GM21786 (cell line): ENCODE data around the gene OSBPL7.
A peak's percentile ranks its signal among the peaks of the same experiment; 100 is the strongest.

Experiments used
- ATAC-seq: cut with Tn5 transposase; IDR thresholded peaks from one replicate; pipeline ENCODE4 v1.9.1; 2021; ENCODE audit not compliant: unreplicated experiment

Gene OSBPL7

DNA sequence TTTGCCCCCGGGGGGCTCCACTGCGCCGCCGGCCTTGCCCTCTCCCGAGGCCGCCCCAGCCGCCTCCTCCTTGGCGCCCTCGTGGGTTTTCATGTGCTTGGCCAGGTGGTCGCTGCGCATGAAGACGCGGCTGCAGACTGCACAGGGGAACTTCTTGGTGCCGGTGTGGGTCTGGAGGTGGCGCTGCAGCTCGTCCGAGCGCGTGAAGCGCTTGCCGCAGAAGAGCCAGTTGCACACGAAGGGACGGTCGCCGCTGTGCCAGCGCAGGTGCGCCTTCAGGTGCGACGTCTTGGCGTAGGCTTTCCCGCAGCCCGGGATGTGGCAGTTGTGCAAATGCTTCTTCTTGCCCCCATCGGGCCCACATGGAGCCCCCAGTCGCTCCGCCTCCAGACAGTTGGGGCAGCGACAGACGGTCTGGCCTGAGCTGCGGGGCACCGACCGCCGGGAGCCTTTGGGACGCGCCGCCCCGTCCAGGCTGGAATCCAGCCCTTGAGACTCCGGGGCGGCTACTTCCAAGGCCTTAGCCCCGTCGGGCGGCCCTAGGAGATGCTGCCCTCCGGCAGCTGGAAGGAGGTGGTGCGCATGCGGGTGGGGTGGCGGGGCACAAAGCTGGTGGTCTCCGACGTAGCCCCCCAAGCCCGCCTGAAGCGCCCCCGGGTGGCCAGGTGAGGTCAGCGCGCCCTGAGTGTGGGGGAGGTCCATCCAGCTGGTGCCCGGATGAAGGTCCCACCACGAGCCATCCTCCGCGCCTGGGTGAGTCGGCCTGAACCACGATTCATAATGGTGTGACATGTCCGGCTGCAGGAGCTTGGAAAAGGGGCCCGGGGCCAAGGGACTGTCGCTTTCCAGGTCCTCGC, 26.0 kb upstream of the OSBPL7 start:
- ATAC-seq = no peak

DNA sequence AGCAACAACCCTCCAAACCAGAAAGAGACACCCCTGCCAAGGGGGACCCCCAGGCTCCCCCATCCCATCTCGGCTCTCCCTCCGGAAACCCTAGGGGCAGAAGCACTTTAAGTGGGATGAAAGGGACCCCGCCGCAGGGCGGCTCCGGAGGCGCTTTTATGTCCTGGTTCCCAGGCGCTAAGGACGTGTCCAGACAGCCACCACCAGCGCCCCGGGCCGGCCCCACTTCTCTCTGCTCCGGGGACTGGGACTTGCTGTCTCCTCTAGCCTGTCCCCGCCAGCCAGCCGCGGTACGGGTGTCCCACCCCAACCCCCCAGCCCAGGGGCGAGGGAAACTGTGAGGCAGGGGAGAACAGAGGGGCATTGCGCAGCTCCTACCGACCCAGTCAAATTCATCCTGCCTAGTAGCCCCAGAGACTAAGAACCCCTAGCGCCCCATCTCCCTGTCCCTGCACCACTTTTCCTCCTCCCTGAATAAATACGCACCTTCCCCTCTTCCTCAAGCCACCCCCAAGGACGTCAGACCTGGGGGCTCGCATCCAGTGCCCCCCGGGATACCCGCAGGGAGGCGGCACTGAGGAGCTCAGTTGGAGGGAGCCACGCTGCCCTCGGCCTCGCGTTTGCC, 25.2 kb upstream of the OSBPL7 start:
- no peak for ATAC-seq

DNA sequence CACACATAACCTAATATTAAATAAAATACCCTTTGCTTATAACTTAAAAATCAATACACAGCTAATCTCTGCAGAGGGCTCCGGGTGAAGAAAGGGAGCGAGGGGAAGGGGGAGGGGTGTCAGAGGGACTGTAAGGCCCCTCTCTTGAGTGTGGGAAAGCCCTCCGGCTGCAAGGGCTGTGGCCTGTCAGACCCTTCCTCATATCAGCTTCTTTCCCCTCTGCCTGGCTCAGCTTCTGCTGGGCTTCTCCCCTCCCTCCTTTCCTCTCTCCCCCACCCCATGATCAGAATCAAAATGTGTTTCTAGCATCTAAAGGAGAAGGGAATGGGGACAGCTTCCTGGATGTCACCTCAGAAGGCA, 24.1 kb upstream of the OSBPL7 start:
- no peak for ATAC-seq

DNA sequence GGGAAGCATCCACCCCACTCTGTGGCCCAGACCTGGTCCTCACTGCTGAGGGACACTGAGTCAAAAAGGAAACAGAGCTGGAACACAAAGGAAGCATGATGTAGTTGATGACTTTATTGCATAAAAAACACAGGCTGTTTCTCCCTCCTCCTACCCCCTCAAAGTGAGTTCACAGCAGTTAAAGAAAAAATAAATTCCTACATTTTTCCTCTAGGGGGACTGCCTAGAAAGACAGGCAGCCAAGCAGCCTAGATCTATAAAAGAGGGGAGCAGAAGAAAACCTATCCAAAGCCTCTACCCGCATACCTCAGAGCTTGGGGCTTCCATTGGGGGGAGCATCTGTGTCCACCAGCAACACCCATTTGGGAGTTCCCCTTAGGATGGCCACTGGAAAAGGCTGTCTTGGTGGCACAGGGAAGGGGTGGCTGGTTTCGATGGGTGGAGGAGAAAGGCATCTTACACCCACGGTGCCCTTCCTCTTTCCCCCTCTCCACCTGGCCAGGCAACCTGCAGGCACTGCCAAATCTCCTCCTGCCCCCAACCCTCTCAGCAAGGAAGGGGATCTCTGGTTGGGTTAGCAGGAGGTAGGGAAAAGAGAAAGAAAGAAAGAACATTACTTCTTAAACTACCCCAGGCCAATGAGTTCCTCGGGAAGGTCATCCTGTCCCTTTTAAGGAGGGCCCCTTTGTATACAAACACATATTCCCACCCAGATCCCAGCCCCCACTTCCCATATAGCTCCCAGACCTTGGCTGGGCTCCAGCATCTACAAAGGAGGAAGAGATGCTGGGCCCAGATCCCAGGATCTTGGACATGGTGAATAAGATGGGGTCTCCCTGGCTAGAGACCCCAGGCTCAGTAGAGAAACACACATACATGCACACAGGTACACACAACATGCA, 23.5 kb upstream of the OSBPL7 start:
- no peak for ATAC-seq

DNA sequence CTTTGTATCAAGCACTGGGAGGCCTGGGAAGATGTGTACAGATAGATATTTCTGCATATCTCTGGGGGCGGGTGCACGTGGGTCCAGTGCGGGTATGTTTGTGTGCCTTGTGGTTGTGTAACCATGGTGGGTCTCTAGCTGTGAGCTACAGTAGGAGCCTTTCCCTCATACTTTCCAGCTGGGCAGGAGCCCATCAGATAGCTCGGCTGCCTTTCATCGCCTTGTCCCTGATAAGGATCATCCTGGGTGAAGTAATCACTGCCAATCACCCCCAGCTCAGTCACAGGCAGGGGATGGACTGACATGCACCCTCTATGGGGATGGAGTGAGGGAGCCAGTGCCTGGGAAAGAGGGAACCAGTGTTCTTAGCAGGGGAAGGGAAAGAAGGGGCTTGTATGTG, 22.6 kb upstream of the OSBPL7 start:
- no peak for ATAC-seq

DNA sequence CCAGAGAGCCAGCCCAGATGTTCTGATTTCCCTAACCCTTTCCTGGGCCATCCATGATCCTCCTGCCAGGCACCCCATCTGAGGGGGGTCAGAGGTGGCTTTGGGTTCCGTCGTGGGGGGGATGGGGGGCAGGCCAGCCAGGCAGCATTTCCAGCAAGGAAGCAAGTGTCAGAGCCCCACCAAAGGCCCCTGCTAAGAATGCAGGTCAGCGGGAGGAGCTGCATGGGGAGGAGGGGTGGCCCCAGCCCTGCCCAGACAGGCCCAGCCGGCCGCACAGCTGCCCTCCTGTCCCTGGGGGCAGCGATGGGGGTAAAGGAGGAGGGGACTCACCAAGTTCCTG, 21.8 kb upstream of the OSBPL7 start:
- ATAC-seq = no peak

DNA sequence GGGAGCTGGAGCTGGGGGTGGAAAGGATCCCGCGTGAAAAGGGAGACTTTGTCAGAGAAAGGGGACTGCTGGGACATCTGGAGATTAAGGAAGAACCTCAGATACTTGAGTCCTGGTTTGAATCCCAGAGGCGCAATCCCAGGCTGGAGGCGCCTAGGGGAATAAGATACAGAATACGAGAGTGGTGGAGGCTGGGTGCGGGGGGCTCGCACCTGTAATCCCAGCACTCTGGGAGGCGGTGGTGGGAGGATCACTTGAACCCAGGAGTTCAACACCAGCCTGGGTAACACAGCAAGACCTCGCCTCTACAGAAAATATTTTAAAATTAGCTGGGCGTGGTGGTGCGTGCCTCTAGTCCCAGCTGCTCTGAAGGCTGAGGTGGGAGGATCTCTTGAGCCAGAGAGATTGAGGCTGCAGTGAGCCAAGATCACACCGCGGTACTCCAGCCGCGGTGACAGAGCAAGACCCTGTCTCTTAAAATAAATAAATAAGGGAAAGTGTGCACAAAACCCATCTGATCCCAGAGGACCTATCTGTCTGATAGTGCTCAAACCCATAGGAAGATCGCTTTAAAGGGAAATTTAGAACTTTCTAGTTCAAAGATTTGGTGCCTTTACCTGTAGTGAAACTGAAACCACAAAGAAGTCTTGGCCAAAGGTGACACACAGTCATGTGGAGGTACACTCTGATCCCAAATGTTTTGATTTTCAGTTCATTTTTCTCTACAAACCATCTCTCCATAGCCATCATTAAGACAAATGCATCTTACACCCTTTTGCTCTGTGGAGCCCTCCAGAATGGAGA, 20.1 kb upstream of the OSBPL7 start:
- ATAC-seq = no peak

DNA sequence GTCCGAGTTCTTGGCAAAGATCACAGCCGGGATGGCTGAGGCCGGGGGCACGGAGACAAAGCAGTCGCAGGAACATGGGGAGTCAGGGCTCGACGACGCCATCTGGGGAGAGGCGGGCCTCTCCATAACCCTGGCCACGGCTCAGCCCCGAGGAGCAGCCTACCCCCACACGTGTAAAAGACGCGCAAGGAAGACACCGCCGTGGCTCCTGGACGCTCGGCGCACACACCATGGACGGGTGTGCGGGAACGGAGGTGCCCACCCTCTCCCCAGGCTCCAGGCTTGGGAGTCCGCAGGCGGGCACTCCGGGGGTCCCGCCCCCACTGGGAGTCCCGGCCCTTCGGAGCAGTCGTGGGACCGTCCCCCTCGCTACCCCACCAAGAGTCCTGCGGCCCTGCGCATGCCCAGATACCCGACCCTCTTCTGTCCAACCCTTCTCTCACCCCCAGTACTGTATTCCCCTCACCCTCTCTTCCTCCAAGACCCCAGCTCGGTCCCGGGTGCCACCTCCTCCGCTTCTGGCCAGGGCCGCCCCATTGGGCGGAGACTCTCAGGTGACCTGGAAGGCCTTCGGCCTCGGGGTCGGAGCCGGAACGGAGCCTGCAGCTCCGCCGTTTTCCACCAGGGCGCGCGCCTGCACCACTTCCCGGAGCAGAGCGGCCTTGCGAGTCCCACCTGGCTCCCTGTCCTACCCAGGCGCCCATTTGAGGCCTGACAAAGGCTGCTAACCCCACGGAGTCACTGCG, 19.3 kb upstream of the OSBPL7 start, which contains the start of gene SCRN2:
TSS of gene SCRN2 (minus strand) at position 532 of the 746 bp plus-strand sequence. CDS start at position 102, 430 bp downstream.
- ATAC-seq = peak; percentile 85

DNA sequence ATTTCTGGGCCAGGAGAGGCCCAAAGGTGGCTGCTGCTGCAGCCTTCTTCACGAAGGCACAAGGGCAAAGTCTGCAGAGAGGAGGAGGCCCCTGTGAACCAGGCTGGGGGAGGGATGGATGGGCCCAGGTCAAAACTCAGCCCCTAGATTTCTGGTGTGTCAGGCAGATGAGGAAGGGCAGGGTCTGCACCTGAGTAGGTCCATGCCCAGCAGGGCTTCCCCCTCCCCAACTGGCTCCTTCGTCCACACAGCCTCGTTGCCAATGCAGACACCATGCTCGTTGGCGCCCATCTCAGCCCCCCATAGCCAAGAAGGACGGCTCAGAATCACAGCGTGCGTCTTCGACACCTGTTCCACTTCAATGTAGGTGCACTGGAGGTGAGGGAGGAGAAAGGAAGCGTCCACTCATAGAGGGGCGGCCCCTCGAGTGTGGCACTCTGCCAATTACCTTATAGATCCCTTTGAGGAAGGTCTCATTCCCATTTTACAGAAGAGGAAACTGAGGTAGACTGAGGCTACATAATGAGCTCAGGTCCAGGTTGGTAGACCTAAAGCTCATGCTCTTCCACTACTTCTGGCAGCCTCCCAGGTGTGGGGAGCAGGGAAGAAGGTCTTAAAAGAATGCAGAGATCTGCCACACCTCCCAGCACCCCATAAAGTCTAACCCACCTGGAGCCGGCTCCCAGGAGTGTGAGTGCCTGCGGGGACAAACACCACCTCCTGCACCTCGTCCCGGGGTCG, 18.6 kb upstream of the OSBPL7 start:
- ATAC-seq = no peak

DNA sequence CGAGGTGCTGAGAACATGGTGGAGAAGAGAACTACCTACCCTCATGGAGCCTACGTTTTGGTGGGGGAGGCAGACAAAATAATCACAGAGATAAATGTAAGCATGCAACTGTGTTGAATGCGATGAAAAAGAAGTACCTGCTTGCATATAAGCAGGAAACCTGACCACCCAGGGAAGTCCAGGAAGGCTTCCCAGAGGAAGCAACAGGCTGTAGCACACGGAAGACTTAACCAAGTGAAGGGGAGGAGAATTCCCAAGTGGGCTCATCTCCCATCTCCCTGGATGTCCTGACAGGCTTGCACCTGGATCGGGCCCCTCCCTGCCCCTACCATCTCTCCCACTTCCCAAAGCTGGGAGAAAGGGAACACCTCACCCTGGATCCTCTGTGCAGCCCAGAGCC, 17.5 kb upstream of the OSBPL7 start:
- ATAC-seq = no peak

DNA sequence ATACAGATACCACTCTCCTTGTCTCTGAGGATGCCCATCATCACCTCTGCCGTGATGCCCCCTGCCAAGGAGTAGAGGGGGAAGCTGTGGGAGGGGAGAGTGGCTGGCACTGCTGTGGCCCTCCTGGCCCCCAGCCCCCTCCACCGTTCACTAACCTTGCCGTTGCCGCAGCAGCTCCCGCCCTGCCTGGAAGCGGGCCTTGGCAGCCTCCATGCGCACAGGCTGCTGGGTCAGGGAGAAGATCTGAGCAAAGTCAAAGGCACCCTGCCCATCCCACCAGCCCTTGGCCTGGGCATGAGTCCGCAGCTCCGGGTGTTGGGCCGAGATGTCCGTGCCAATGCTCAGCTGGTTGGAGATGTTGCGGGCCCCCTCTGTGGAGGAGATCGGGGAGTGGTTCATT, 17.0 kb upstream of the OSBPL7 start:
- no peak for ATAC-seq

DNA sequence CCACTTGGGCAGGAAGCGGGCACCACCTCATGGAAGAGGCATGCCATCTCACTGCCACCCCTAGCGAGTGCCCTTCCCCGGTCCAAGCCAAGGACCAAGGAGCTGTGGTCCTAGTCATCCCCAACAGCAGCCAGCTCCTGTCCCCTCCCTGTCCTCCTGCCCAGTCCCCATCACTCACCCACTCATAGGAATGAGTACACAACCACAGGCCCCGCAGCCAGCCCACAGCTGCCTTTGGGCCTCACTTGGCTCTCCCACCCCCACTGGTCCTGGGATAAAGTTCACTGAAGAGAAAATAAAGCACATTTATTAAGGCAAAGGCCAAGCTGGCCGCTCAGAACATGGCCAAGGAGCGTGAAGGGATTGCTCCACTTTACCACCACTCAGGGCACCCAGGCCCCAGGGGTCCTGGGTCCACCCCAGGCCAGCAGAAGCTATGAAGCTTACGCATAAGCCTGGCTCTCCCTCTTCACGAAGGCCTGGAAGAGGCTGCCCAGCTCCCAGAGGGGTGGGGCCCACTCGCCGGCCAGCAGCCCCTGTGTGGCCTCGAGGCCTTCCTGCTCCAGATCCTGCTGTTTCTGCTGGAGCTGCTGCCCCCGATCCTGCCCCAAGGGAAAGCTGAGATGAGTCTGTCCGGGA, 15.9 kb upstream of the OSBPL7 start:
- ATAC-seq = no peak

DNA sequence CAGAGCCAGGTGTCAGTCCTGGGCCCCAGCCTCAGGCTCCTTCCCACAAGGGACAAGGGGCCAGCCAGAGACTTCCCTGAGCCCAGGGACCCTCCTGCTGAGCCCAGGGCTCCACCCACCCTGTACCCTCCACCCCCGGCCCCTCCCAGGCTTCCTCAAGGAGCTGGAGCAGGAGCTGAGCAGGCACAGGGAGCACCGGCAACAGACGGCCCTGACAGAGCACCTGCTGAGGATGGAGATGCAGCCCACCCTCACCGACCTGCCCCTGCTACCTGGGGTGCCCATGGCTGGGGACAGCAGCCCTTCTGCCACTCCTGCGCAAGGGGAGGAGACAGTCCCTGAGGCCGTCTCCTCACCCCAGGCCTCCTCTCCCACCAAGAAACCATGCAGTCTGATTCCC, 15.0 kb upstream of the OSBPL7 start:
- ATAC-seq = no peak

DNA sequence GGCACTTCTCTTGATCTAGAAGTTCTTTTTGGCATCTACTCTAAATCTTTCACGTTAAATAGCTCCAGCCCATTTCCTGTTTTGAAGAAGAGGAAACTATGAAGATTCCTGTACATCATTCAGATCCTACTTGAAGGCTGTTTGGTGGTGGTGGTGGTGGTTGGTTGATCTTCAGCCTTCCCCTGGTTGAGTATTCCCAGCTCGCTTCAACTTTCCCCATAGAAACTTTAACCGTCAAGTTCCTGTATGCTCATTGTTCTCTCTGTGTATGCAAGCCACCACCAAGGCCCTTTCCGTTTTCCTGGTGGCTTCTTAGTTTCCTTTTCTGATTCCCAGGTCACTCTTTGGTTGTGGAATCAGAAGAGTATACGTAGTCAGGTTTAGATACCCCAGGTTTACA, 13.2 kb upstream of the OSBPL7 start:
- no peak for ATAC-seq

DNA sequence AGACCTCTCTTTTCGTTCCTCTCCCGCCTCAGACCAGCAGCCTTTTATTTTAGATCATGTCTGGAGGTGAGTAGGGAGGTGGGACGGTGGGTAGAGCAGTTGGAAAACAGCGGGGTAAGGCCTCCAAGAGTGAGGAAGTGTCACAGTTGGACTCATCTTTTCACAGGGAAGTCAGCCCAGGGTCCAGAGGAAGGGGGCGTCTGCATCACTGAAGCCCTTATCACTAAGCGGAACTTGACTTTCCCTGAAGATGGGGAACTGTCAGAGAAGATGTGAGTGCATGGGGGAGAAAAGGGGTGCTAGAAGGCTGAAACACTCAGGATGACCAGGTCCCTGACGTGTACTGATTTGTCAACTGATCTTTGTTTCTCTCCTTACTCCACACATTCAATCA, 10.3 kb upstream of the OSBPL7 start:
- ATAC-seq = no peak

DNA sequence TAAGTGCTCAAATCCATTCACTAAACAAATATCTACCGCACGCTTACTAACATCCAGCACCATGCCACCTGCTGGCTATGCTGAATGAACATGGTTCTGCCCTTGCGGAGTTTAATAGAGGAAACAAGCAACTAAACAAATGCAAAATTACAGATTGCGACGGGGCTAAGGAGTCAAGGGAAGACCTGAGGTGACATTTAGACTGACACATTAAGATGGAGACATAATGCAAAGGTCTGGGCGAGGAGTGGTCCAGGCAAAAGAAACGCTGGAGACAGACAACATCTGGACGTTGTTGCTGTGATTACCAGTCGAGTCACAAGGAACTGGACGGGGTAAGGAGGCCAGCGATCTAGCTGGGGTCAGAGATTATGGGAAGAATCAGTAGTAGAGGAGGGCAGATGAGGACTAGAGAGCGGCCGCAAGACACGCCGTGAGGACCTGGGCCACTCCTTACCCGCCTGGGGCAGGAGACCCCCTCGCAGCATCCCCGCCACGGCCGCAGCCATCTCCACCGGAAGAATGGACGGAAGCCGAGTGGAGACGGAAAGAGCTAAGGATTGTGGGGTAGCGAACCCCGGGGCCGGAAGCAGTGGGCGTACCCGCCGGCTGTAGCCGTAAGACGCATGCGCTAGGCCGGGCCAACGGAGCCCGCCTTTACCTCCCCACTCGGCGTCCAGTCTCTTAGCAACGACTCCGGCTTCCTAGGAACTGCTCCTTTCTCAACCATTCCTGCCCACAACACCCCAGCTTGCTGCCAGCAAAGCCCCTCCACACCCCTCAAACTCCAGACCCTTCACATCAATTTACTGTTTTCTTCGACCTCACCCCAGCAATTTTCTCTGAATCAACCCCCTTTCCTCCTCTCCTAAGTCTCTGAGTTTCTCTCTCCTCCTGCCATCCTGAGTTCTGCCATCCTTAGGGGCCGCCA, 9.7 kb upstream of the OSBPL7 start, which contains the start of the genes LRRC46 and MRPL10:
TSS of gene LRRC46 (plus strand) at position 668 of the 931 bp plus-strand sequence. CDS start 320 bp downstream, outside the sequence.
TSS of gene MRPL10 (minus strand) at position 539 of the 931 bp plus-strand sequence. CDS start at position 509, 30 bp downstream.
- ATAC-seq = peak; percentile 85

DNA sequence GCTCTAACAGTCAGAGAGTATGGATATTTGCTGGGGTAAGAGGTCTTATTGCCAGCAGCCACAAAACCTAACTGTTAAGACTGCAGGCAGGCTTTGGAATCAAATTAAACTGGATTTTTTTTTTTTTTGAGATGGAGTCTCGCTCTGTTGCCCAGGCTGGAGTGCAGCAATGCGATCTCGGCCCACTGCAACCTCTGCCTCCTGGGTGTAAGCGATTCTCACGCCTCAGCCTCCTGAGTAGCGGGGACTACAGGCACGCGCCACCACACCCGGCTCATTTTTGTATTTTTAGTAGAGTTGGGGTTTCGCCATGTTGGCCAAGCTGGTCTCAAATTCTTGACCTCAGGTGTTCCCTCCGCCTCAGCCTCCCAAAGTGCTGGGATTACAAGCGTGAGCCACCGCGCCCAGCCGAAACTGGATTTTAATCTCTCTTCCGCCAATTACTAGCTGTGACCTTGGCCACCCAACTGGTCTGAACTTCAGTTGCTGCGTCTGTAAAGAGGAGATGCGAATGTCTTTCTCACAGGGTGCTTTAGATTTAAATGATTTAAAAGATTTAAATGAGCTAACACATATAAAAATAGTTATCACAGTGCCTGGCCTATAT, 8.9 kb upstream of the OSBPL7 start:
- no peak for ATAC-seq
